Measurements from ENCODE around the gene MPND. TPM values are rescaled to one million over a fixed set of nuclear protein-coding genes. Genes with fewer than 3 reads are reported as not detected.
"Not testable (repeated sequence)": the region's sequence is repeated elsewhere in the genome, so short reads cannot be mapped to it uniquely, and the experiment has no call there.

Gene MPND
- total RNA-seq, 1 donor from 2014 or later, result 24.2 TPM

GRCh38 chr19:4318460-4318859, 24.9 kb upstream of the MPND start:
- DNase-seq (ENCODE audit: low spot score) (no peak), ATAC-seq (no peak)

GRCh38 chr19:4319067-4319718, 24.2 kb upstream of the MPND start:
- no peak for ATAC-seq
- DNase-seq (ENCODE audit: low spot score), result no peak

DNA sequence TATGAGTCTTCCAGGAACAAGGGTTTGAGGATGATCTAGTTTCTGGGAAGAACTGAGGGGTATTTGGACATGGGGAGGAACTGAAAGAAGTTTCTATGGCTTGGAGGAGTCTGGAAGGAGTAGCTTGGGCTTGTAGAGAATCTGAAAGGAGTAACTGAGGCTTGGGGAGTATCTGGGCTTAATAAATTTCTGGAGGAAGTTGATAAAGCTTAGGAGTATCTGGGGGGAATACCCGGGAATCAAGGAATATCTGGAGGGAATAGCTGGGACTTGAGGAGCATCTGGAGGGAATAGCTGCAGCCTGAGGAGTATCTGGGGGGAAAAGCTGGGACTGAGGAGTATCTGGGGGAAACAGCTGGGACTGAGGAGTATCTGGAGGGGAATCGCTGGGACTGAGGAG, 22.9 kb upstream of the MPND start:
- ATAC-seq, result no peak
- DNase-seq (ENCODE audit: low spot score), result no peak

GRCh38 chr19:4322942-4323665, 20.3 kb upstream of the MPND start:
- DNase-seq (ENCODE audit: low spot score) (peak; percentile 59), ATAC-seq (peak; percentile 77)

GRCh38 chr19:4323692-4324091, 19.7 kb upstream of the MPND start:
- DNase-seq (ENCODE audit: low spot score) (no peak), ATAC-seq (no peak)

GRCh38 chr19:4324228-4324627, 19.1 kb upstream of the MPND start:
- DNase-seq (ENCODE audit: low spot score) (no peak), ATAC-seq (no peak)

GRCh38 chr19:4326215-4326836, 17.0 kb upstream of the MPND start:
- DNase-seq (ENCODE audit: low spot score) (no peak), ATAC-seq (no peak)

GRCh38 chr19:4326837-4327251, 16.5 kb upstream of the MPND start:
- no peak for ATAC-seq
- DNase-seq (ENCODE audit: low spot score), result no peak

DNA sequence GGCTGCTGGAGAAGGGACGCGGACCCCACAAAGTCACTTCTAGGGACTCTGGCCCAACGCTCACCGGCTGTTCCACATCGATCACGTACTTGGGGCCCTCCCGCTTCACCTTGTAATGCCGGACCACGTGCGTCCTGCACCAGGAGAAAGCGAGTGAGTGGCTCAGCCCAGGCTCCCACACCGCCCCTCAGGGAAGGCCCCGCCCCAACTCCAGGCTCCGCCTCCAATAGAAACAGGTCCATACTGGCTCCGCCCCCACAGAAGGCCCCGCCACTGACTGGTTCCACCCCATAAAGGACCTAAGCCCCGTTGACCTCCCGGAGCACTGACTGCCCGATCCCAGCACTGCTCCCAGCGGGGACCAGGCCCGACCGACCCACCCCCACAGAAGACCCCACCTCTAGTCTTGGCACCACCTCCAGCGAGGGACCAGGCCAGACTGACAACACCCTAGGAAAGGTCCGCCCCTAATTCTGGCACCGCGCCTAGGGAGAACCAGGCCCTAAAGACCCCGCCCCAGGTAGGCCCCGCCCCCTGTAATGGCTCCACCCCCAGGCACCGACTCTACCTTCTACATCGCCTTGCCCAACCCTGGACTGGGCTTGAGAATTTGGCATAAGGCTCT, 16.0 kb upstream of the MPND start:
- no peak for ATAC-seq
- DNase-seq (ENCODE audit: low spot score), result no peak

DNA sequence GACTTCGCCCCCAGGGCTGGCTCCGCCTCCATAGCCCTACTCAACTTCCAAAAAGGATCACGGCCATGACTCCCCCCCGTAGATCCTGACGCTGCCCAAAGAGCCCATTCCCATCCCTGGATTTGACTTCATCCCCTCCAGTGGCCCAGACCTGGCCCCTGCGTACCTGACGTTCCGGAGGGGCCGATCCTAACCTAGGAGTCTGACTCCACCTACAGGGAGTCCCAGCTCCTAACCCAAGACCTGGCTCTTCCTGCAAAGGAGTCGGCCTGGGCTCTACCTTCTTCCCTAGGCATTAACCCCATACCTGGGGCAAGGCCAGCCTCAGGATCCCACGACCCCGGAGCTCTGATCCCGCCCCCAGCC, 15.5 kb upstream of the MPND start:
- no peak for ATAC-seq

DNA sequence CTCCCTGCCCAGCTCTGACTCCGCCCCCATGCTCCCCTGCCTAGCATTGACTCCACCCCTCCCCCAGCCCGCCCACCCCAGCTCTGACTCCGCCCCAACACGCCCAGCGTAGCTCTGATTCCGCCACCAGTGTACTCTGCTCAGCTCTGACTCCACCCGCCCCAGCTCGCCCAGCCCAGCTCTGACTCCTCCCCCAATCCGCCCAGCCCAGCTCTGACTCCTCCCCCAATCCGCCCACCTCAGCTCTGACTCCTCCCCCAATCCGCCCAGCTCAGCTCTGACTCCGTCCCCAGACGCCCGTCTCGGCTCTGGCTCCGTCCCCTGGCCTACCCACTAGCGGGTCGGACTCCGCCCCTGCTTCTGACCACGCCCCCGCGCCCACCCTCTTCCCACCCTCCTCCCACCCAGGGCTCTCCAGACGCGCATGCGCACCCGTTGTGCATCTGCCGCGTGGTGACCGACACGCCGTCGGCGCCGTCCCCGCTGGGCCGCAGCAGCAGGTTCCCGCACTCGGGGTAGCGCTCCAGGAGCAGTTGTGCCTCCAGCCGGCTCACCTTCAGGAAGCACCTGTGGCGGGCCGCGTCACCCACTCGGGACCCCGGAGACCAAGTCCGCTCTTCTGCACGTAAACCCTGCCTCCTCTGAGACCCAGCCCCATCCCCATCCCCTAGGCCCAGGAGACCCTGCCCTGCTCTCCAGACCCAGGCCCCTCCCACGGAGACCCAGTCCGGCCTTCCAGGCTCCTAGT, 14.9 kb upstream of the MPND start:
- peak; percentile 79 for ATAC-seq
- peak; percentile 68 for DNase-seq (ENCODE audit: low spot score)

More for the DNA sequence above, 15.5 kb upstream of the MPND start:
- no peak for DNase-seq (ENCODE audit: low spot score)

DNA sequence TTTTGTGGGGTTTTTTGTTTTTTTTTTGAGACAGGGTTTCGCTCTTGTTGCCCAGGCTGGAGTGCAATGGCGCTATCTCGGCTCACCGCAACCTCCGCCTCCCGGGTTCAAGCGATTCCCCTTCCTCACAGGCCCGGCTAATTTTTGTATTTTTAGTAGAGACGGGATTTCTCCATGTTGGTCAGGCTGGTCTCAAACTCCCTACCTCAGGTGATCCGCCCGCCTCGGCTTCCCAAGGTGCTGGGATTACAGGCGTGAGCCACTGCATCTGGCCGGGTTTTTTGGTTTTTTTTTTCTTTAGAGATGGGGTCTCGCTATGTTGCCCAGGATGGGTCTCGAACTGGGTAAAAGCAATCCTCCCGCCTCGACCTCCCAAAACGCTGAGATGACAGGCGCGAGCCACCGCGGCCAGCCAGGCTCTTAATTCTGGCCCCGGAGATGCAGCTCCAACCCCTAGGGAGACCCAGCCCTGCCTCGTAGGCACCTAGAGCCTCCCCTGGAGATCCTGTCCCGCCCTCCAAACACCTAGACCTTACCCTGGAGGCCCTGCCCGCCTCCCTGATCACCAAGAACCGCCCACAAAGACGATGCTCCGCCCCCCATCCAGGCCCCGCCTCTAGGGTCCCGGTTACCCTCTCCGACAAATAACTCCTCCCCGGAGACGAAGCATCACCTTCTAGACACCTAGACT, 14.2 kb upstream of the MPND start:
- DNase-seq (ENCODE audit: low spot score), result not testable (repeated sequence)

DNA sequence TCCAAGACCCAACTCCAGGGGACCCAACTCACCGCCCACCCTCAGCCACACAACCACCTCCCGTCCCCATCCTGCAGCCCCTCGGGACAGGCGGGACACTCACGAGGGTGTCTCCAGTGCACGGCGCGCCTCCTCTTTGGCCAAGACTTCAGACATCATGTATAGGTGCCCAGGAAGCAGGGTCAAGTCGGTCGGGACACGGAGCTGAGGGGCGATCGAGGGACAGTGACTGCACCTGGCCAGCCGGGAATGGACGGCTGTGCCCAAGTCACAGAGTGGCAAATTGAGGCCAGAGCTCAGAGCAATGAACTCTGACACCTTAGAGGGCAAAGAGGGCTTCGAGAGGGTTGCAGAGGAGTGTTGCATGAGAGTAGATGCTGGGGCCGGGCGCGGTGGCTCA, 13.5 kb upstream of the MPND start:
- DNase-seq (ENCODE audit: low spot score), result no peak
- no peak for ATAC-seq

More for the DNA sequence above, 14.2 kb upstream of the MPND start:
- not testable (repeated sequence) for ATAC-seq

GRCh38 chr19:4334929-4335570, 8.3 kb upstream of the MPND start:
- no peak for ATAC-seq
- no peak for DNase-seq (ENCODE audit: low spot score)

GRCh38 chr19:4337906-4338440, 5.4 kb upstream of the MPND start:
- DNase-seq (ENCODE audit: low spot score), result peak; percentile 77
- peak; percentile 28 for ATAC-seq

GRCh38 chr19:4338441-4339355, 4.7 kb upstream of the MPND start, which contains the start of gene STAP2:
Gene STAP2, minus strand, starts transcription at chr19:4338827. Its CDS starts 74 bp downstream, at chr19:4338753.
- ATAC-seq (peak; percentile 45), DNase-seq (ENCODE audit: low spot score) (peak; percentile 77)

- ATAC-seq (no peak), DNase-seq (ENCODE audit: low spot score) (no peak)
Measured at GRCh38 chr19:4342314-4342614, 1.1 kb upstream of the MPND start.

DNA sequence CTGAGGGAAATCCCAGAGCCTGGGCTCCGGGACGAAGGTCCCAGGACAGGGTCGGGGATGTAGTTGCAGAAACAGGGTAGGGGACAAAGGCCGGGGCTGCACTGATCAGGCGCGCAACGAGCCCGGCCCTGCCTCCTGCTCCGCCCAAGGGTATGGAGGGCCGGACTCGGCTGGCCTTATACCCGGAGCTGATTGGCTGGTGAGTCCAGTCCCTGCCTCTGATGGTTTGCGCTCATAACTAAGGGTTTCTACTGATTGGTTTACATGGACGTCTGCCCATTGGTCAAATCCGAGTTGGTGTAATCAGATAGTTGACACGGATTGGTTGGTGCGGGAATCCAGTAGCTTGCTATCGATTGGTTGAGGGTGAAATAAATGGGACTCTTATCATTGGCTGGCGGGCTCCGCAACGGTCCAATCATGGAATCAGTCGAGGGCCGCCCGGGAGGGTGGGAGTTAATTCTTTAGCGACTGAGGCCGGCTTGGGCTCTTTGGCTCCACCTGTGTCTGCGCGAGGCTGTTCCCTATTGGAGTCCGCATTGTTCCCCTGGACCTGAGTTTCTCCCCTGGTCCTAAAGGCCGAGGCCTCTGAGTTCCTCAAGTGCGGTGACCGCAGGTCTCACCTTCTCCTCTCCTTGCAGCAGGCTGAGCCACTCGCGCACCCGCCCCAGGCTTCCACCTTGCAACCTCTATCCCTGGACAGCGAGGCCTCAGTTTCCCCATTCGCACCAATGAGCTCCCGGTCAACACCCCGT, 570 bp upstream of the MPND start:
- ATAC-seq, result peak; percentile 73
- DNase-seq (ENCODE audit: low spot score), result peak; percentile 99
